SK-N-SH (cell line): ENCODE results near the gene PIGA. TPM values are rescaled to one million over a fixed set of nuclear protein-coding genes. Genes with fewer than 3 reads are reported as not detected.

Source experiments
- CTCF ChIA-PET: fragments of 300-600, 350-600 bp; formaldehyde crosslinking; extraction: SDS; loops from one replicate; lab custom pipeline; 2021; lab: Yijun Ruan, JAX
- POLR2A ChIA-PET: fragments of 350-600 bp; sonication (Branson Sonifier 250); formaldehyde crosslinking; extraction: SDS; loops from one replicate; lab custom pipeline; 2020; ENCODE audit warnings: antibody characterized with exemption, inconsistent platforms; lab: Yijun Ruan, JAX
- DNase-seq: peaks from one replicate; pipeline ENCODE4 v3.0.0; 2012
- H2AFZ ChIP-seq: fragments of 200-600 bp; sonication (generic); 2 replicates; pipeline ENCODE4 v1.8.1; 2016; ENCODE audit warnings: antibody characterized with exemption, mild to moderate bottlenecking, low read depth
- H3F3A ChIP-seq: fragments of 200-600 bp; sonication (generic); replicated peaks from 2 replicates; pipeline ENCODE3; 2016; ENCODE audit warnings: antibody characterized with exemption, mild to moderate bottlenecking; ENCODE audit not compliant: insufficient read depth
- H3K27ac ChIP-seq, 2 experiments: fragments of 200-500 bp in 1 of 2; fragments of 200-600 bp in 1 of 2; sonication (Bioruptor generic) in 1 of 2; sonication (generic), shearing (Covaris generic) in 1 of 2; 2 replicates each; pipeline versions ENCODE4 v1.5.1 to v1.6.1; 2014 to 2016; ENCODE audit warnings: low read depth in 2 of 2, inconsistent platforms in 1 of 2, low read length in 1 of 2, mild to moderate bottlenecking in 1 of 2, mixed read lengths in 1 of 2
- H3K27me3 ChIP-seq: fragments of 200-600 bp; sonication (generic), shearing (Covaris generic); 2 replicates; pipeline ENCODE4 v1.6.1; 2016; ENCODE audit warnings: mixed run types; ENCODE audit not compliant: insufficient read depth
- H3K36me3 ChIP-seq, 2 experiments: fragments of 200-500 bp in 1 of 2; fragments of 200-600 bp in 1 of 2; sonication (Bioruptor generic) in 1 of 2; sonication (generic) in 1 of 2; replicated peaks in 1 of 2; 2 replicates each; pipeline versions ENCODE3 to v1.5.1; 2014 to 2016; ENCODE audit warnings: low read length in 1 of 2, mild to moderate bottlenecking in 1 of 2; ENCODE audit not compliant: insufficient read depth in 2 of 2, control insufficient read depth in 1 of 2
- H3K4me1 ChIP-seq, 2 experiments: fragments of 200-500 bp in 1 of 2; fragments of 200-600 bp in 1 of 2; sonication (Bioruptor generic) in 1 of 2; sonication (generic), shearing (Covaris generic) in 1 of 2; 2 replicates each; pipeline versions ENCODE4 v1.5.1 to v1.6.1; 2014 to 2016; ENCODE audit warnings: low read depth in 1 of 2, low read length in 1 of 2, mixed run types in 1 of 2; ENCODE audit not compliant: insufficient read depth in 2 of 2, control insufficient read depth in 1 of 2
- H3K4me2 ChIP-seq: fragments of 200-600 bp; sonication (generic), shearing (Covaris generic); 2 replicates; pipeline ENCODE4 v1.6.1; 2017; ENCODE audit warnings: mixed run types
- H3K4me3 ChIP-seq, 2 experiments: fragments of 200-500 bp in 1 of 2; fragments of 200-600 bp in 1 of 2; sonication (Bioruptor generic) in 1 of 2; sonication (generic), shearing (Covaris generic) in 1 of 2; 2 replicates each; pipeline versions ENCODE4 v1.5.1 to v1.8.1; 2014 to 2016; ENCODE audit warnings: low read depth in 2 of 2, inconsistent platforms in 1 of 2, low read length in 1 of 2, mild to moderate bottlenecking in 1 of 2, mixed read lengths in 1 of 2, moderate library complexity in 1 of 2
- H3K79me2 ChIP-seq: fragments of 200-600 bp; sonication (generic); 2 replicates; pipeline ENCODE4 v1.8.1; 2017; ENCODE audit warnings: mild to moderate bottlenecking; ENCODE audit not compliant: insufficient read depth
- H3K9ac ChIP-seq: fragments of 200-600 bp; sonication (generic); 2 replicates; pipeline ENCODE4 v1.6.1; 2017; ENCODE audit warnings: mixed run types
- H3K9me2 ChIP-seq: fragments of 200-600 bp; sonication (generic); 2 replicates; pipeline ENCODE4 v1.6.1; 2017; ENCODE audit warnings: mixed run types
- H3K9me3 ChIP-seq: fragments of 200-600 bp; sonication (generic); 2 replicates; pipeline ENCODE4 v1.6.1; 2017; ENCODE audit warnings: mixed run types, mild to moderate bottlenecking, moderate library complexity
- H4K20me1 ChIP-seq: fragments of 200-600 bp; sonication (generic); 2 replicates; pipeline ENCODE4 v1.6.1; 2017; ENCODE audit warnings: mild to moderate bottlenecking, mixed run types; ENCODE audit not compliant: insufficient read depth
- CHD2 ChIP-seq: fragments of 150-350 bp; IDR thresholded peaks from 2 replicates; pipeline ENCODE4 v1.6.1; 2018; ENCODE audit warnings: low read length; ENCODE audit not compliant: partially characterized antibody
- ELF1 ChIP-seq: IDR thresholded peaks from 2 replicates; pipeline ENCODE4 v1.4.0; 2012
- EP300 ChIP-seq, 2 experiments: IDR thresholded peaks; 2 replicates each; pipeline versions ENCODE4 v1.4.0 to v1.6.1; 2012; ENCODE audit warnings: borderline replicate concordance in 1 of 2, low read depth in 1 of 2, low read length in 1 of 2
- GABPA ChIP-seq: IDR thresholded peaks from 2 replicates; pipeline ENCODE4 v1.4.0; 2012; ENCODE audit warnings: low read depth, mild to moderate bottlenecking
- GATA2 ChIP-seq: sonication (generic); formaldehyde crosslinking; IDR thresholded peaks from 2 replicates; pipeline ENCODE4 v1.5.0; 2020; ENCODE audit warnings: mild to moderate bottlenecking, missing genetic modification reagents
- MXI1 ChIP-seq: IDR thresholded peaks from 2 replicates; pipeline ENCODE4 v1.6.1; 2012; ENCODE audit warnings: mild to moderate bottlenecking, low read depth, low read length, improper control_type of control experiment
- NFIC ChIP-seq: IDR thresholded peaks from 2 replicates; pipeline ENCODE4 v1.4.0; 2012; ENCODE audit warnings: borderline replicate concordance
- NRF1 ChIP-seq: IDR thresholded peaks from 2 replicates; pipeline ENCODE4 v1.6.1; 2012; ENCODE audit warnings: low read depth, mild to moderate bottlenecking, low read length
- RAD21 ChIP-seq: IDR thresholded peaks from 2 replicates; pipeline ENCODE4 v1.6.1; 2012; ENCODE audit warnings: mild to moderate bottlenecking, low read length
- SIN3A ChIP-seq: IDR thresholded peaks from 2 replicates; pipeline ENCODE4 v1.6.1; 2012; ENCODE audit warnings: low read depth, mild to moderate bottlenecking, low read length, moderate library complexity, borderline replicate concordance
- SMC3 ChIP-seq: IDR thresholded peaks from 2 replicates; pipeline ENCODE4 v1.6.1; 2012; ENCODE audit warnings: low read depth, low read length, improper control_type of control experiment
- TAF1 ChIP-seq: IDR thresholded peaks from 2 replicates; pipeline ENCODE4 v1.6.1; 2012; ENCODE audit warnings: low read depth, mild to moderate bottlenecking, low read length, moderate library complexity, borderline replicate concordance
- WGBS: methylation state at CpG from one replicate; pipeline ENCODE4 v1.1.6; 2017; ENCODE audit warnings: low lambda C conversion rate; 5-methylcytosine and 5-hydroxymethylcytosine counted together
- polyA plus RNA-seq, 3 experiments: library from polyadenylated mRNA; depleted of rRNA; stranded (reverse); fragments of >200 nt; gene quantifications; 2 replicates each; pipeline ENCODE4 v1.2.3, GENCODE V29; 2012
- TF ChIP-seq, protein P1 (sequence below): fragments of 150-350 bp; IDR thresholded peaks from 2 replicates; pipeline ENCODE4 v1.6.1; 2016; ENCODE audit warnings: mild to moderate bottlenecking, low read depth, low read length
- TF ChIP-seq, protein P2 (sequence below): IDR thresholded peaks from 2 replicates; pipeline ENCODE4 v1.4.0; 2012; ENCODE audit warnings: low read depth
- TF ChIP-seq, protein P3 (sequence below): IDR thresholded peaks from 2 replicates; pipeline ENCODE4 v1.6.1; 2012; ENCODE audit warnings: mild to moderate bottlenecking, low read depth, low read length, moderate library complexity

PIGA gene
- polyA plus RNA-seq, 1 of the 3 experiments (the other 2 are of a cell fraction): 2.8 TPM

DNA sequence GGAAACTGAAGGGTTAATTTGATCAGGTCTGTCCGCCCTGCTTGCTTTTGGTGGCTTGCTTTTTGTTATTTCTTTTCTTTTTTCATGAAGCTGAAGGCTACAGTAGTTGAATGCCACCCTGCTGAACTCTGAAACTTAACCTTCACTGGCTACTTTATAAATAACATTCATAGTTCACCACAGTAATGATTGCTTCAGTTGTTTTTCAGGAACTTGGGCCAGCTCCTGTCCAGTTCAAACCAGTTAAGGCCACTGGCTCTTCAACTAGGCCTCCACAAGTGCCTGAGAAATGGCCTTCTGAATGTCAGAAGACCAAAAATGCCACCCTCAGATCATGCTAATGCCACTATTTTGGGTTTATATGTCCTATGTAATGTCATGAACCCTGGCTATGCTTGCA is 57.7 kb downstream of the PIGA start:
- Histone ChIP-seq H3K4me3 (no peak overlapping the region), H3K27me3 (no peaks in the 10 kb centered on the region), H3K36me3 (no peaks in the 10 kb centered on the region), H3F3A (no peaks in the 10 kb centered on the region), H2AFZ (no peak overlapping the region), H3K9me2 (no peaks in the 10 kb centered on the region), H3K9ac (no peak overlapping the region), H3K27ac (no peak overlapping the region), H3K4me1 (no peaks in the 10 kb centered on the region), H3K9me3 (no peaks in the 10 kb centered on the region), H3K79me2 (no peaks in the 10 kb centered on the region), H4K20me1 (no peaks in the 10 kb centered on the region), H3K4me2 (no peak overlapping the region)
- CTCF ChIA-PET: interaction anchor here (1.3 kb wide), 1 partner anchor 11 kb away, joined by 3 read pairs; no protein-coding TSS in a partner anchor
- 19% methylated on average over 1 of the region's 1 CpG for WGBS
- TF ChIP-seq GABPA (no peak), ELF1 (no peak), TAF1 (no peak), NRF1 (no peak), NFIC (no peak), SIN3A (no peak), EP300 (IDR thresholded peaks at IDR 0.05; ENCODE audit: borderline replicate concordance in 1 of 2, low read depth in 1 of 2, low read length in 1 of 2) (no peak), MXI1 (no peak), RAD21 (no peak), CHD2 (no peak), SMC3 (no peak), GATA2 (CRISPR knock-in tag) (no peak)
- TF ChIP-seq, protein P1, sequence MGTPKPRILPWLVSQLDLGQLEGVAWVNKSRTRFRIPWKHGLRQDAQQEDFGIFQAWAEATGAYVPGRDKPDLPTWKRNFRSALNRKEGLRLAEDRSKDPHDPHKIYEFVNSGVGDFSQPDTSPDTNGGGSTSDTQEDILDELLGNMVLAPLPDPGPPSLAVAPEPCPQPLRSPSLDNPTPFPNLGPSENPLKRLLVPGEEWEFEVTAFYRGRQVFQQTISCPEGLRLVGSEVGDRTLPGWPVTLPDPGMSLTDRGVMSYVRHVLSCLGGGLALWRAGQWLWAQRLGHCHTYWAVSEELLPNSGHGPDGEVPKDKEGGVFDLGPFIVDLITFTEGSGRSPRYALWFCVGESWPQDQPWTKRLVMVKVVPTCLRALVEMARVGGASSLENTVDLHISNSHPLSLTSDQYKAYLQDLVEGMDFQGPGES: no peak
- TF ChIP-seq, protein P2, sequence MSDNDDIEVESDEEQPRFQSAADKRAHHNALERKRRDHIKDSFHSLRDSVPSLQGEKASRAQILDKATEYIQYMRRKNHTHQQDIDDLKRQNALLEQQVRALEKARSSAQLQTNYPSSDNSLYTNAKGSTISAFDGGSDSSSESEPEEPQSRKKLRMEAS: no peak
- TF ChIP-seq, protein P3, sequence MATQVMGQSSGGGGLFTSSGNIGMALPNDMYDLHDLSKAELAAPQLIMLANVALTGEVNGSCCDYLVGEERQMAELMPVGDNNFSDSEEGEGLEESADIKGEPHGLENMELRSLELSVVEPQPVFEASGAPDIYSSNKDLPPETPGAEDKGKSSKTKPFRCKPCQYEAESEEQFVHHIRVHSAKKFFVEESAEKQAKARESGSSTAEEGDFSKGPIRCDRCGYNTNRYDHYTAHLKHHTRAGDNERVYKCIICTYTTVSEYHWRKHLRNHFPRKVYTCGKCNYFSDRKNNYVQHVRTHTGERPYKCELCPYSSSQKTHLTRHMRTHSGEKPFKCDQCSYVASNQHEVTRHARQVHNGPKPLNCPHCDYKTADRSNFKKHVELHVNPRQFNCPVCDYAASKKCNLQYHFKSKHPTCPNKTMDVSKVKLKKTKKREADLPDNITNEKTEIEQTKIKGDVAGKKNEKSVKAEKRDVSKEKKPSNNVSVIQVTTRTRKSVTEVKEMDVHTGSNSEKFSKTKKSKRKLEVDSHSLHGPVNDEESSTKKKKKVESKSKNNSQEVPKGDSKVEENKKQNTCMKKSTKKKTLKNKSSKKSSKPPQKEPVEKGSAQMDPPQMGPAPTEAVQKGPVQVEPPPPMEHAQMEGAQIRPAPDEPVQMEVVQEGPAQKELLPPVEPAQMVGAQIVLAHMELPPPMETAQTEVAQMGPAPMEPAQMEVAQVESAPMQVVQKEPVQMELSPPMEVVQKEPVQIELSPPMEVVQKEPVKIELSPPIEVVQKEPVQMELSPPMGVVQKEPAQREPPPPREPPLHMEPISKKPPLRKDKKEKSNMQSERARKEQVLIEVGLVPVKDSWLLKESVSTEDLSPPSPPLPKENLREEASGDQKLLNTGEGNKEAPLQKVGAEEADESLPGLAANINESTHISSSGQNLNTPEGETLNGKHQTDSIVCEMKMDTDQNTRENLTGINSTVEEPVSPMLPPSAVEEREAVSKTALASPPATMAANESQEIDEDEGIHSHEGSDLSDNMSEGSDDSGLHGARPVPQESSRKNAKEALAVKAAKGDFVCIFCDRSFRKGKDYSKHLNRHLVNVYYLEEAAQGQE: no peak
- no peak for DNase-seq
- POLR2A ChIA-PET: no interaction called here
